GM12878 (cell line): ENCODE results near the gene LRRC58. TPM values are rescaled to one million over a fixed set of nuclear protein-coding genes. Genes with fewer than 3 reads are reported as not detected.

Source experiments
- BMI1 ChIP-seq: fragments of 450-650 bp; IDR thresholded peaks from 2 replicates; pipeline ENCODE4 v1.6.1; 2016; ENCODE audit warnings: mild to moderate bottlenecking, moderate library complexity, borderline replicate concordance
- GABPA ChIP-seq: IDR thresholded peaks from 2 replicates; pipeline ENCODE4 v1.6.1; 2014; ENCODE audit warnings: antibody characterized with exemption, low read depth, mild to moderate bottlenecking, inconsistent platforms
- JUNB ChIP-seq: IDR thresholded peaks from 2 replicates; pipeline ENCODE4 v1.6.1; 2016; ENCODE audit warnings: antibody characterized with exemption, mild to moderate bottlenecking
- KAT2A ChIP-seq: conservative IDR thresholded peaks from 2 replicates; pipeline ENCODE4 v1.6.1; 2011; ENCODE audit warnings: low read depth, low read length; ENCODE audit not compliant: control insufficient read depth
- RUNX3 ChIP-seq: IDR thresholded peaks from 2 replicates; pipeline ENCODE4 v1.6.1; 2012; ENCODE audit warnings: low read length, inconsistent platforms
- TCF3 ChIP-seq: IDR thresholded peaks from 2 replicates; pipeline ENCODE4 v1.6.1; 2012; ENCODE audit warnings: low read depth, mild to moderate bottlenecking, low read length, borderline replicate concordance; ENCODE audit not compliant: insufficient read depth
- polyA plus RNA-seq, 11 experiments: library from polyadenylated mRNA; depleted of rRNA in 4 of 11; unstranded in 6 of 11; stranded (reverse) in 5 of 11; fragments of >200 nt; fragmentation: Nextera tagmentation in 4 of 11; fragmentation: Illumina TruSeq in 1 of 11; extraction: Ambion mirVana in 4 of 11; extraction: Trizol in 1 of 11; gene quantifications; 1 replicate in 1 of 11; 2 replicates in 10 of 11; pipeline versions ENCODE4 v1.2.1 to v1.2.3, GENCODE V29; 2011 to 2016; ENCODE audit warnings: inconsistent platforms in 2 of 11, missing spikeins in 2 of 11, low read depth in 1 of 11
- total RNA-seq, 4 experiments: library from RNA; depleted of rRNA in 3 of 4; stranded (reverse); fragments of >200 nt in 3 of 4; fragmentation: Illumina TruSeq in 1 of 4; extraction: Trizol in 1 of 4; gene quantifications; 2 replicates each; pipeline versions ENCODE4 v1.2.1 to v1.2.3, GENCODE V29; 2013 to 2021
- TF ChIP-seq, protein P1 (sequence below): fragments of 450-650 bp; IDR thresholded peaks from 2 replicates; pipeline ENCODE4 v1.6.1; 2018; ENCODE audit warnings: borderline replicate concordance, mild to moderate bottlenecking; ENCODE audit not compliant: partially characterized antibody
- TF ChIP-seq, protein P2 (sequence below): fragments of 450-650 bp; formaldehyde crosslinking; IDR thresholded peaks from 2 replicates; pipeline ENCODE4 v1.4.0; 2022; ENCODE audit warnings: mild to moderate bottlenecking, moderate library complexity

The LRRC58 gene
- total and polyA plus RNA-seq, 10 of the 15 experiments (the other 5 are each of a cell fraction or from before 2014, with no cell fraction given), result 7.7 to 29.5 (median 18.8) TPM

DNA sequence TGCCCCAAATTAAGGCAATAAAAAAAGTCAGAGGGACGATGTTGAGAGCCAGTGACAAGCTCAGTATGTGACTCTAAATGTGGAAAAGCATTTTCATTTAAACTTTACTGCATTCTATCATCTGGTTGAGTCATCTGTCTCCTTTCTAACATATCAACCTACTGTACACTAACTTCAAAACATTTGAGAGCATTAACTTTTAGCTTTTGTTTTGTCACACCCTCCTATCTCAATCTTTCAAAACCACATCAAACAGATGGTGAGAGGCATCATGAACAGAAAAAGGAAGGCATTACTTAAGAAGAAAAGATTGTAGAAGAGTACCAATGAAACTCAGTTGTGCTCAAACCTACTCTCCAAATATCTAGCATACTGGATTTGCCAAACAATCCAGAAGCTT lies 4.8 kb downstream of the LRRC58 start (continued):
- TF ChIP-seq, protein P1, sequence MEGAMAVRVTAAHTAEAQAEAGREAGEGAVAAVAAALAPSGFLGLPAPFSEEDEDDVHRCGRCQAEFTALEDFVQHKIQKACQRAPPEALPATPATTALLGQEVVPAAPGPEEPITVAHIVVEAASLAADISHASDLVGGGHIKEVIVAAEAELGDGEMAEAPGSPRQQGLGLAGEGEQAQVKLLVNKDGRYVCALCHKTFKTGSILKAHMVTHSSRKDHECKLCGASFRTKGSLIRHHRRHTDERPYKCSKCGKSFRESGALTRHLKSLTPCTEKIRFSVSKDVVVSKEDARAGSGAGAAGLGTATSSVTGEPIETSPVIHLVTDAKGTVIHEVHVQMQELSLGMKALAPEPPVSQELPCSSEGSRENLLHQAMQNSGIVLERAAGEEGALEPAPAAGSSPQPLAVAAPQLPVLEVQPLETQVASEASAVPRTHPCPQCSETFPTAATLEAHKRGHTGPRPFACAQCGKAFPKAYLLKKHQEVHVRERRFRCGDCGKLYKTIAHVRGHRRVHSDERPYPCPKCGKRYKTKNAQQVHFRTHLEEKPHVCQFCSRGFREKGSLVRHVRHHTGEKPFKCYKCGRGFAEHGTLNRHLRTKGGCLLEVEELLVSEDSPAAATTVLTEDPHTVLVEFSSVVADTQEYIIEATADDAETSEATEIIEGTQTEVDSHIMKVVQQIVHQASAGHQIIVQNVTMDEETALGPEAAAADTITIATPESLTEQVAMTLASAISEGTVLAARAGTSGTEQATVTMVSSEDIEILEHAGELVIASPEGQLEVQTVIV, result no peak
- TF ChIP-seq RUNX3 (peak; percentile 88), JUNB (peak; percentile 37; the same call in 1 of the 2 replicates), GABPA (0 out of 2 replicates have a peak, but pooled peaks have one; percentile 13), BMI1 (no peak), TCF3 (no peak), KAT2A (no peak)
- TF ChIP-seq, protein P2, sequence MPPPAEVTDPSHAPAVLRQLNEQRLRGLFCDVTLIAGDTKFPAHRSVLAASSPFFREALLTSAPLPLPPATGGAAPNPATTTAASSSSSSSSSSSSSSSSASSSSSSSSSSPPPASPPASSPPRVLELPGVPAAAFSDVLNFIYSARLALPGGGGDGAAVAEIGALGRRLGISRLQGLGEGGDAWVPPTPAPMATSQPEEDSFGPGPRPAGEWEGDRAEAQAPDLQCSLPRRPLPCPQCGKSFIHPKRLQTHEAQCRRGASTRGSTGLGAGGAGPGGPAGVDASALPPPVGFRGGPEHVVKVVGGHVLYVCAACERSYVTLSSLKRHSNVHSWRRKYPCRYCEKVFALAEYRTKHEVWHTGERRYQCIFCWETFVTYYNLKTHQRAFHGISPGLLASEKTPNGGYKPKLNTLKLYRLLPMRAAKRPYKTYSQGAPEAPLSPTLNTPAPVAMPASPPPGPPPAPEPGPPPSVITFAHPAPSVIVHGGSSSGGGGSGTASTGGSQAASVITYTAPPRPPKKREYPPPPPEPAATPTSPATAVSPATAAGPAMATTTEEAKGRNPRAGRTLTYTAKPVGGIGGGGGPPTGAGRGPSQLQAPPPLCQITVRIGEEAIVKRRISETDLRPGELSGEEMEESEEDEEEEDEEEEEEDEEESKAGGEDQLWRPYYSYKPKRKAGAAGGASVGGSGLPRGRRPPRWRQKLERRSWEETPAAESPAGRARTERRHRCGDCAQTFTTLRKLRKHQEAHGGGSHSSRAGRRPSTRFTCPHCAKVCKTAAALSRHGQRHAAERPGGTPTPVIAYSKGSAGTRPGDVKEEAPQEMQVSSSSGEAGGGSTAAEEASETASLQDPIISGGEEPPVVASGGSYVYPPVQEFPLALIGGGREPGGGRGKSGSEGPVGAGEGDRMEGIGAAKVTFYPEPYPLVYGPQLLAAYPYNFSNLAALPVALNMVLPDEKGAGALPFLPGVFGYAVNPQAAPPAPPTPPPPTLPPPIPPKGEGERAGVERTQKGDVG (CRISPR knock-in tag), result no peak
